ENCODE measurements around the gene GMIP.
A peak's percentile ranks its signal among the peaks of the same experiment; 100 is the strongest.

GMIP gene

DNA sequence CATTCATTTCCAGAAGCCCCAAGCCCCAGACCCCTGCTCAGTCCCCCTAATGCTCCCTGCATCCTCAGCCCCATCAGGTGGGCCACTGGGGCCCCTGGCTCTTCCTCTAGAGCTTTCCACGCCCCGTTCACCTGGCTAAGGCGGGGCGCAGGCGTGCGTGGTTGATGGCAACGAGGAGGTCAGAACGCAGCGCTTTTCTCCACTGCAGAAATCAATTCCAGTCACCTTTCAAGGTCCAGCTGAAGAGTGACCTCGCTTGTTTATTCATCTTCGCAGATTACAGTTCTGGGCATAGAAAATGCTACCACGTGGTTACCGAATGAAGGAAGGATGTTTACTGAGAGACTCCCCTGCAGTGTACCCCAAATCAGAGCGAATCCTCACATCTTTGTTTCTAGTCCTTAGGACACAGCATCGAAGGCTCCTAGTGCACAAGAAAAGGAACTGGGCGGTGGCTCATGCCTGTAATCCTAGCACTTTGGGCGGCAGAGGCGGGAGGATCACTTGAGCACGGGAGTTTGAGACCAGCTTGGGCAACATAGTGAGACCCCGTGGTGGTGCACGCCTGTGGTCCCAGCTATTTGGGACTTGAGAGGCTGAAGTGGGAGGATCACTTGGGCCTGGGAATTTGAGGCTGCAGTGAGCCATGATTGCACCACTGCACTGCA, 24.1 kb downstream of the GMIP start:
- peak overlapping the region; percentile 96 for H3K4me2 ChIP-seq (ENCODE audit: insufficient read depth, low read length)

DNA sequence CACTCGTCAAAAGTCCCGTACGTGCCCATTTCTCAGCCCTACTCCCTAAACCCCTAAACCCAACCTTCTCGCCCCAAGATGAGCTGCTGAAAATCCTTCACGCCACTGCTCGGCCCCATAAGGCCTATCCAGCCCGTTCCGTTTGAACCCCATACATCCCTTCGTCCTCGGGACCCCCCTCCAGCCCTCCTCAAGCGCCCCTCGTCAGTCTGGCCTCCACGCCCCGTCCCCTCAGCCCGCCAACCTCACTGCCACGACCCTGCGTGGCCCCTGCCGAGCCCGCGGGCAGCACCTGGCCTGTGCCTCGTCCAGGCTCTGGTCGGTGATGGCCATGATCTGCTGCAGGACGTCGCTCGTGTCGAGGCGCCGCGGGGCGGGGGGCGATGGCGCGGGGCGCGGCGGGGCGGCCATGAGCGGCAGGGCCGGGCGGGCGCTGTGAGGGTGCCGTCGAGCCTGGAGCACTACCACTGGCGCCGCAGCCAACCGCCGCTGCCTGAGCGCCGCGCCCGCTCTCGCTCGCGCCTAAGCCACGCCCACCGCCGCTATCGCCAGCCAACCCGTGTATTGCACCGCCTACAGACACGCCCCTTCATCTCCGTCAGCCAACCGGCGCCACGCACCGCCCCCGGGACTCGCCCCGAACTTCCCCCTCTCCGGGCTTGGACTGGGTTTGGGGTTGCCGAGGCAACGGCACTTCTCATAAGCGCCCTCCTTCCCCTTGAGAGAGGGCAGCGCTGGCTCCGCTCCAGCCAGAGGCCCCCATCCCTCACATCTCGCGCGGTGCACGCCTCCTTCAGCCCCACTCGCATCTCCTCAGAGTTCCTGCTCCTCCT, 25.0 kb downstream of the GMIP start, which contains the start of gene PBX4:
Gene PBX4 (minus strand): TSS at position 469 of the 833 bp plus-strand sequence. CDS start 58 bp downstream, at position 411.
- Histone ChIP-seq H3K4me3 (ENCODE audit: low read depth in 1 of 2, low read length in 2 of 2) (peak within 1 kb of the TSS; percentile 45 to 86; a peak in 3 of 4 replicates), H3K4me1 (ENCODE audit: insufficient read depth, low read length) (peaks cover 31% of the 10 kb centered on the region), H2AFZ (ENCODE audit: low read depth, low read length) (peak within 1 kb of the TSS; percentile 97), H3K4me2 (ENCODE audit: insufficient read depth, low read length) (peak within 1 kb of the TSS; percentile 96), H3K27ac (ENCODE audit: low read length) (peak within 1 kb of the TSS; percentile 84), H3K79me2 (ENCODE audit: insufficient read depth, low read length) (peaks cover 26% of the 10 kb centered on the region), H3K9me3 (ENCODE audit: insufficient read depth, low read length, severe bottlenecking) (no peaks in the 10 kb centered on the region), H3K9ac (ENCODE audit: low read depth, low read length) (peak within 1 kb of the TSS; percentile 71), H3K27me3 (ENCODE audit: insufficient read depth, low read length, poor library complexity) (no peaks in the 10 kb centered on the region), H4K20me1 (ENCODE audit: insufficient read depth, low read length) (no peaks in the 10 kb centered on the region), H3K36me3 (ENCODE audit: insufficient read depth, low read length) (no peaks in the 10 kb centered on the region)
- no peak for TF ChIP-seq CTCF (IDR thresholded peaks at IDR 0.05; ENCODE audit: borderline replicate concordance, extremely low read depth, low read length, poor library complexity, severe bottlenecking)
- TF ChIP-seq EZH2 (IDR thresholded peaks at IDR 0.05; ENCODE audit: borderline replicate concordance, low read depth, low read length, severe bottlenecking), result no peak
- DNase-seq, result peak; percentile 99
- ATAC-seq (ENCODE audit: insufficient read depth, low read depth), result peak; percentile 96

More for the DNA sequence above, 24.1 kb downstream of the GMIP start:
- Histone ChIP-seq H3K79me2 (ENCODE audit: insufficient read depth, low read length) (peaks cover 23% of the 10 kb centered on the region), H2AFZ (ENCODE audit: low read depth, low read length) (0 out of 2 replicates have a peak overlapping the region, but pooled peaks have one; percentile 63), H4K20me1 (ENCODE audit: insufficient read depth, low read length) (no peaks in the 10 kb centered on the region), H3K27ac (ENCODE audit: low read length) (no peak overlapping the region), H3K9me3 (ENCODE audit: insufficient read depth, low read length, severe bottlenecking) (no peaks in the 10 kb centered on the region), H3K4me1 (ENCODE audit: insufficient read depth, low read length) (peaks cover 31% of the 10 kb centered on the region), H3K4me3 (ENCODE audit: low read depth in 1 of 2, low read length in 2 of 2) (peak overlapping the region; percentile 15 to 86; a peak in 3 of 4 replicates), H3K36me3 (ENCODE audit: insufficient read depth, low read length) (0 out of 2 replicates have a peak, but pooled peaks cover 5% of the 10 kb centered on the region), H3K9ac (ENCODE audit: low read depth, low read length) (no peak overlapping the region; the same call in 1 of the 2 replicates), H3K27me3 (ENCODE audit: insufficient read depth, low read length, poor library complexity) (no peaks in the 10 kb centered on the region)
- no peak for TF ChIP-seq EZH2 (IDR thresholded peaks at IDR 0.05; ENCODE audit: borderline replicate concordance, low read depth, low read length, severe bottlenecking)
- TF ChIP-seq CTCF (IDR thresholded peaks at IDR 0.05; ENCODE audit: borderline replicate concordance, extremely low read depth, low read length, poor library complexity, severe bottlenecking), result no peak
- ATAC-seq (ENCODE audit: insufficient read depth, low read depth) (no peak), DNase-seq (no peak)

- DNase-seq (no peak), ATAC-seq (ENCODE audit: insufficient read depth, low read depth) (no peak)
- no peak overlapping the region for H2AFZ ChIP-seq (ENCODE audit: low read depth, low read length)
- H3K9me3 ChIP-seq (ENCODE audit: insufficient read depth, low read length, severe bottlenecking), result no peaks in the 10 kb centered on the region
- no peaks in the 10 kb centered on the region for H3K27me3 ChIP-seq (ENCODE audit: insufficient read depth, low read length, poor library complexity)
- H3K36me3 ChIP-seq (ENCODE audit: insufficient read depth, low read length), result no peaks in the 10 kb centered on the region
- H3K9ac ChIP-seq (ENCODE audit: low read depth, low read length), result no peak overlapping the region
- H4K20me1 ChIP-seq (ENCODE audit: insufficient read depth, low read length), result no peaks in the 10 kb centered on the region
- peaks cover 31% of the 10 kb centered on the region for H3K4me1 ChIP-seq (ENCODE audit: insufficient read depth, low read length)
- H3K4me3 ChIP-seq (ENCODE audit: low read depth in 1 of 2, low read length in 2 of 2), result no peak overlapping the region
- peaks cover 31% of the 10 kb centered on the region for H3K79me2 ChIP-seq (ENCODE audit: insufficient read depth, low read length)
- no peak overlapping the region for H3K4me2 ChIP-seq (ENCODE audit: insufficient read depth, low read length)
- TF ChIP-seq CTCF (IDR thresholded peaks at IDR 0.05; ENCODE audit: borderline replicate concordance, extremely low read depth, low read length, poor library complexity, severe bottlenecking) (no peak), EZH2 (IDR thresholded peaks at IDR 0.05; ENCODE audit: borderline replicate concordance, low read depth, low read length, severe bottlenecking) (no peak)
- no peak overlapping the region for H3K27ac ChIP-seq (ENCODE audit: low read length)
Observed at GRCh38 chr19:19615086-19615485, 28.4 kb downstream of the GMIP start.
